ENCODE data around the gene OR52E5. TPM values are rescaled to one million over a fixed set of nuclear protein-coding genes. Genes with fewer than 3 reads are reported as not detected.

OR52E5 gene
- total RNA-seq, 2 donors from 2014 or later, result not detected

DNA sequence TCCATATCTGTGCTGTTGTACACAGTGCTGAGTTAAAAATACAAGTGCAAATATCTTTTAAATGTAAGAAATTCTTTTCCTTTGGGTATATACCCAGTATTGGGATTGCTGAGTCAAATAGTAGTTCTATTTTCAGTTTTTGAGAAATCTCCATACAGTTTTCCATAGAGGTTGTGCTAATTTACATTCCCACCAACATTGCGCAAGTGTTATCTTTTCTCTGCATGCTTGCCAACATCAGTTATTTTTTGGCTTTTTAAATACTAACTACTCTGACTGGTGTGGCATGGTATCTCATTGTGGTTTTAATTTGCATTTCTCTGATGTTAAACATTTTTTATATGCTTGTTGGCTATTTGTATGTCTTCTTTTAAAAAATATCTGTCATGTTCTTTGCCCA, 42.0 kb upstream of the OR52E5 start:
- Mint-ChIP-seq H3K27me3 (ENCODE audit: insufficient read depth) (no peaks in the 10 kb centered on the region), H3K4me3 (no peak overlapping the region), H3K4me1 (no peaks in the 10 kb centered on the region), H3K9me3 (peaks cover 8% of the 10 kb centered on the region), H3K27ac (no peak overlapping the region), H3K36me3 (ENCODE audit: low read depth) (no peaks in the 10 kb centered on the region)
- no peak overlapping the region for H3K4me3 ChIP-seq (ENCODE audit: low read length)
- no peaks in the 10 kb centered on the region for H3K27me3 ChIP-seq (ENCODE audit: control insufficient read depth, insufficient read depth, low read length, poor library complexity, severe bottlenecking)
- H3K9me3 ChIP-seq (ENCODE audit: control insufficient read depth, low read length), result no peaks in the 10 kb centered on the region
- WGBS, 2 experiments (ENCODE audit: insufficient coverage in 1 of 2, insufficient read length in 1 of 2), result 100% methylated on average over 1 of the region's 1 CpG; no CpG with 5 or more reads in 1 of the 2 experiments
- H3K4me1 ChIP-seq (ENCODE audit: control insufficient read depth, insufficient read depth, low read length), result no peaks in the 10 kb centered on the region
- no peak for DNase-seq
- no peak overlapping the region for H3K9ac ChIP-seq (ENCODE audit: extremely low read depth, low read length, poor library complexity, severe bottlenecking)
- TF ChIP-seq, protein P1, sequence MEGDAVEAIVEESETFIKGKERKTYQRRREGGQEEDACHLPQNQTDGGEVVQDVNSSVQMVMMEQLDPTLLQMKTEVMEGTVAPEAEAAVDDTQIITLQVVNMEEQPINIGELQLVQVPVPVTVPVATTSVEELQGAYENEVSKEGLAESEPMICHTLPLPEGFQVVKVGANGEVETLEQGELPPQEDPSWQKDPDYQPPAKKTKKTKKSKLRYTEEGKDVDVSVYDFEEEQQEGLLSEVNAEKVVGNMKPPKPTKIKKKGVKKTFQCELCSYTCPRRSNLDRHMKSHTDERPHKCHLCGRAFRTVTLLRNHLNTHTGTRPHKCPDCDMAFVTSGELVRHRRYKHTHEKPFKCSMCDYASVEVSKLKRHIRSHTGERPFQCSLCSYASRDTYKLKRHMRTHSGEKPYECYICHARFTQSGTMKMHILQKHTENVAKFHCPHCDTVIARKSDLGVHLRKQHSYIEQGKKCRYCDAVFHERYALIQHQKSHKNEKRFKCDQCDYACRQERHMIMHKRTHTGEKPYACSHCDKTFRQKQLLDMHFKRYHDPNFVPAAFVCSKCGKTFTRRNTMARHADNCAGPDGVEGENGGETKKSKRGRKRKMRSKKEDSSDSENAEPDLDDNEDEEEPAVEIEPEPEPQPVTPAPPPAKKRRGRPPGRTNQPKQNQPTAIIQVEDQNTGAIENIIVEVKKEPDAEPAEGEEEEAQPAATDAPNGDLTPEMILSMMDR (conservative IDR thresholded peaks at IDR 0.05), result no peak
- no peak overlapping the region for H3K27ac ChIP-seq (ENCODE audit: low read depth, low read length)
- no peaks in the 10 kb centered on the region for H3K36me3 ChIP-seq (ENCODE audit: control insufficient read depth, insufficient read depth, low read length)

DNA sequence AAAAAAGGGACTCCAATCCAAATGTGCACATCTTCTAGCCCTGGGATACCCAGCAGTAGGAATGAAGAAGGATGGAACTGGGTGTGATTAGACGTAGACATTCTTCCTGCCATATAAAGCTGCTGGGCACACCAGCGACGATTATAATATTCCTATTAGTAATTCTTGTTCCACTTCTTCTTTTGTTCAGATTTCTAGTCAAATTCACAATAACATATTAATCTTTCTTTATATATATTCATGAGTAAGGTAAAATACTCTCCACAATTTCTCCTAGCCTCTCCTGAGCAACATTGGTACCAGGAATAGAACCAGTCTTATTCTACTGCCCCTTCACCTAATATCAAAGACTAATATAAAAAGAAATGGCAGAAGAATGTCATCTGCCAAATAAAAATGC, 35.4 kb upstream of the OR52E5 start, which contains the start of gene OR52E8:
Gene OR52E8, minus strand, starts transcription at position 101 of the 400 bp plus-strand sequence. Its CDS starts 0 bp downstream, at position 101.
- DNase-seq, result no peak
- Mint-ChIP-seq H3K36me3 (ENCODE audit: low read depth) (no peaks in the 10 kb centered on the region), H3K4me1 (no peaks in the 10 kb centered on the region), H3K27me3 (ENCODE audit: insufficient read depth) (no peaks in the 10 kb centered on the region), H3K27ac (no peak within 1 kb of the TSS), H3K4me3 (no peak within 1 kb of the TSS), H3K9me3 (peaks cover 6% of the 10 kb centered on the region)
- H3K36me3 ChIP-seq (ENCODE audit: control insufficient read depth, insufficient read depth, low read length), result no peaks in the 10 kb centered on the region
- no peaks in the 10 kb centered on the region for H3K27me3 ChIP-seq (ENCODE audit: control insufficient read depth, insufficient read depth, low read length, poor library complexity, severe bottlenecking)
- H3K27ac ChIP-seq (ENCODE audit: low read depth, low read length), result no peak within 1 kb of the TSS
- 80 to 89% methylated on average over 1 to 3 of the region's 3 CpGs for WGBS, 2 experiments (ENCODE audit: insufficient coverage in 1 of 2, insufficient read length in 1 of 2)
- no peaks in the 10 kb centered on the region for H3K9me3 ChIP-seq (ENCODE audit: control insufficient read depth, low read length)
- no peaks in the 10 kb centered on the region for H3K4me1 ChIP-seq (ENCODE audit: control insufficient read depth, insufficient read depth, low read length)
- TF ChIP-seq, protein P1 (conservative IDR thresholded peaks at IDR 0.05), result no peak
- no peak within 1 kb of the TSS for H3K4me3 ChIP-seq (ENCODE audit: low read length)
- H3K9ac ChIP-seq (ENCODE audit: extremely low read depth, low read length, poor library complexity, severe bottlenecking), result no peak within 1 kb of the TSS

DNA sequence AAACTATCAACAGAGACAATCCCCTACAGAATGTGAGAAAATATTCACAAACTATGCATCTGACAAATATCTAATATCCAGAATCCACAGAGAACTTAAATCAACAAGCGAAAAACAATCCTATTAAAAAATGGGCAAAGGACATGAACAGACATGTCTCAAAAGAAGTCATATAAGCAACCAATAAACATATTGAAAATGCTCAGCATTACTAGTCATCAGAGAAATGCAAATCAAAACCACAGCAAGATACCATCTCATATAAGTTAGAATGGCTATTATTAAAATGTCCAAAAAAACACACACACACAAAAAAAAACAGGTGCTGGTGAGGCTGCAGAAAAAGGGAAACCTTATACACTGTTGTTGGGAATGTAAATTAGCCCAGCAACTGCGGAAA, 27.2 kb upstream of the OR52E5 start:
- no peak overlapping the region for H3K27ac ChIP-seq (ENCODE audit: low read depth, low read length)
- Mint-ChIP-seq H3K4me1 (no peaks in the 10 kb centered on the region), H3K36me3 (ENCODE audit: low read depth) (no peaks in the 10 kb centered on the region), H3K27me3 (ENCODE audit: insufficient read depth) (no peaks in the 10 kb centered on the region), H3K27ac (no peak overlapping the region), H3K4me3 (no peak overlapping the region), H3K9me3 (peaks cover 4% of the 10 kb centered on the region)
- no peak for DNase-seq
- H3K4me1 ChIP-seq (ENCODE audit: control insufficient read depth, insufficient read depth, low read length), result no peaks in the 10 kb centered on the region
- H3K9me3 ChIP-seq (ENCODE audit: control insufficient read depth, low read length), result no peaks in the 10 kb centered on the region
- 83 to 92% methylated on average over 1 to 2 of the region's 2 CpGs for WGBS, 2 experiments (ENCODE audit: insufficient coverage in 1 of 2, insufficient read length in 1 of 2)
- TF ChIP-seq, protein P1 (conservative IDR thresholded peaks at IDR 0.05), result no peak
- no peaks in the 10 kb centered on the region for H3K27me3 ChIP-seq (ENCODE audit: control insufficient read depth, insufficient read depth, low read length, poor library complexity, severe bottlenecking)
- no peaks in the 10 kb centered on the region for H3K36me3 ChIP-seq (ENCODE audit: control insufficient read depth, insufficient read depth, low read length)
- no peak overlapping the region for H3K9ac ChIP-seq (ENCODE audit: extremely low read depth, low read length, poor library complexity, severe bottlenecking)
- no peak overlapping the region for H3K4me3 ChIP-seq (ENCODE audit: low read length)

Data from endodermal cell (in vitro differentiated cells).